CD4-positive, alpha-beta memory T cell (primary cell): Measurements from ENCODE around the gene INSYN2B. TPM values are rescaled to one million over a fixed set of nuclear protein-coding genes. Genes with fewer than 3 reads are reported as not detected.

ENCODE experiments used
- CTCF ChIA-PET: fragments of 350-600 bp; sonication (Branson Sonifier 250); formaldehyde crosslinking; loops from one replicate; lab custom pipeline; 2021; ENCODE audit warnings: inconsistent platforms; ENCODE audit not compliant: partially characterized antibody; lab: Charles Lee
- POLR2A ChIA-PET: fragments of 350-600 bp; sonication (Branson Sonifier 250); formaldehyde crosslinking; loops from one replicate; lab custom pipeline; 2021; ENCODE audit not compliant: partially characterized antibody; lab: Charles Lee
- DNase-seq, 5 donors: peaks; one replicate each; pipeline versions ENCODE4 v3.0.0 to v3.0.0-alpha.2; 2020 to 2022; ENCODE audit warnings: mixed read lengths in 1 of 5
- H3K27ac ChIP-seq: one replicate; pipeline ENCODE4 v1.7.0; 2013; ENCODE audit warnings: low read depth, low read length
- H3K27me3 ChIP-seq: 2 replicates; pipeline ENCODE4 v1.7.0; 2013; ENCODE audit warnings: mild to moderate bottlenecking, low read length, moderate library complexity; ENCODE audit not compliant: insufficient read depth
- H3K36me3 ChIP-seq: 2 replicates; pipeline ENCODE4 v1.7.0; 2013; ENCODE audit warnings: mild to moderate bottlenecking, low read length, moderate library complexity; ENCODE audit not compliant: insufficient read depth
- H3K4me1 ChIP-seq: 2 replicates; pipeline ENCODE4 v1.7.0; 2013; ENCODE audit warnings: mild to moderate bottlenecking, low read length, moderate library complexity; ENCODE audit not compliant: insufficient read depth
- H3K4me3 ChIP-seq, 2 donors: one replicate each; pipeline ENCODE4 v1.7.0; 2013; ENCODE audit warnings: low read length in 2 of 2, mild to moderate bottlenecking in 1 of 2
- H3K9me3 ChIP-seq, 2 donors: one replicate each; pipeline ENCODE4 v1.7.0; 2013; ENCODE audit warnings: low read length in 2 of 2, control low read depth in 1 of 2; ENCODE audit not compliant: control insufficient read depth in 1 of 2
- H3K27ac Mint-ChIP-seq, 7 donors: one replicate each; pipeline ENCODE4 v1.8.0; 2020 to 2021; ENCODE audit warnings: mixed read lengths in 7 of 7, mild to moderate bottlenecking in 6 of 7, inconsistent platforms in 3 of 7, moderate library complexity in 3 of 7
- H3K27me3 Mint-ChIP-seq, 2 donors: one replicate each; pipeline ENCODE4 v1.8.0; 2020 to 2021; ENCODE audit warnings: mixed read lengths in 2 of 2
- H3K36me3 Mint-ChIP-seq, 2 donors: one replicate each; pipeline ENCODE4 v1.8.0; 2020 to 2021; ENCODE audit warnings: mixed read lengths in 2 of 2, inconsistent platforms in 1 of 2, mild to moderate bottlenecking in 1 of 2
- H3K4me1 Mint-ChIP-seq, 4 donors: one replicate each; pipeline ENCODE4 v1.8.0; 2020 to 2021; ENCODE audit warnings: mixed read lengths in 4 of 4, mild to moderate bottlenecking in 1 of 4
- H3K4me3 Mint-ChIP-seq, 8 donors: one replicate each; pipeline ENCODE4 v1.8.0; 2020 to 2021; ENCODE audit warnings: mixed read lengths in 8 of 8, mild to moderate bottlenecking in 7 of 8, moderate library complexity in 6 of 8, inconsistent platforms in 3 of 8
- H3K9me3 Mint-ChIP-seq, 8 donors: one replicate each; pipeline ENCODE4 v1.8.0; 2020 to 2021; ENCODE audit warnings: mixed read lengths in 8 of 8, mild to moderate bottlenecking in 5 of 8, inconsistent platforms in 3 of 8, moderate library complexity in 1 of 8
- intact Hi-C: fragments of 100-400 bp; cut with micrococcal nuclease; formaldehyde crosslinking; loops from one replicate; pipeline ENCODE4 v1.15.1; 2023
- polyA plus RNA-seq, 2 donors: library from polyadenylated mRNA; unstranded; fragments of 300-500 nt; fragmentation: Illumina TruSeq; gene quantifications; one replicate each; pipeline ENCODE4 v1.2.3, GENCODE V29; 2021
- total RNA-seq, 2 experiments: library from RNA; stranded (reverse); gene quantifications; one replicate each; pipeline ENCODE4 v1.2.3, GENCODE V29; 2021

INSYN2B gene
- total RNA-seq (not detected), polyA plus RNA-seq (not detected)

GRCh38 chr5:169980418-169981053 is at the start of gene INSYN2B:
INSYN2B (minus strand) TSS chr5:169980495; CDS start chr5:169883898, 96,597 bp downstream.
- ChIA-PET CTCF (interaction anchor here (1.1 to 1.4 kb wide), 2 partner anchors 11 to 67 kb away, joined by 3 read pairs; no protein-coding TSS in a partner anchor), POLR2A (no interaction called here)
- Histone ChIP-seq H3K4me1 (no peaks in the 10 kb centered on the region), H3K9me3 (no peaks in the 10 kb centered on the region), H3K27me3 (no peaks in the 10 kb centered on the region), H3K36me3 (peaks cover 26% of the 10 kb centered on the region), H3K27ac (no peak within 1 kb of the TSS), H3K4me3 (no peak within 1 kb of the TSS)
- no peaks in the 10 kb centered on the region for H3K27me3 Mint-ChIP-seq
- peak within 1 kb of the TSS in 1 of 7 donors; percentile 24 for H3K27ac Mint-ChIP-seq
- H3K9me3 Mint-ChIP-seq = no peaks in the 10 kb centered on the region
- intact Hi-C loops = no loop called here
- peaks cover 0 to 8% (median 1%) of the 10 kb centered on the region in 4 donors for H3K4me1 Mint-ChIP-seq
- peaks cover 32 to 49% of the 10 kb centered on the region in 2 donors for H3K36me3 Mint-ChIP-seq
- no peak within 1 kb of the TSS for H3K4me3 Mint-ChIP-seq
- DNase-seq = no peak

- CTCF ChIA-PET = no interaction called here
- DNase-seq = no peak
- Mint-ChIP-seq H3K4me1 (peaks cover 0 to 1% (median 0%) of the 10 kb centered on the region in 4 donors), H3K36me3 (peaks cover 71 to 91% of the 10 kb centered on the region in 2 donors), H3K27ac (peak overlapping the region in 1 of 7 donors; percentile 31), H3K27me3 (no peaks in the 10 kb centered on the region), H3K4me3 (no peak overlapping the region), H3K9me3 (peaks cover 0 to 2% (median 0%) of the 10 kb centered on the region in 8 donors)
- H3K4me1 ChIP-seq = no peaks in the 10 kb centered on the region
- H3K27ac ChIP-seq = no peak overlapping the region
- POLR2A ChIA-PET = no interaction called here
- H3K36me3 ChIP-seq = peaks cover 47% of the 10 kb centered on the region
- no peaks in the 10 kb centered on the region for H3K27me3 ChIP-seq
- H3K9me3 ChIP-seq = no peaks in the 10 kb centered on the region
- H3K4me3 ChIP-seq = no peak overlapping the region
- intact Hi-C loops = no loop called here
These were observed 47.8 kb upstream of the INSYN2B start for GRCh38 chr5:170028124-170028523.

GRCh38 chr5:170025853-170026252 is 45.6 kb upstream of the INSYN2B start:
- peak overlapping the region in 2 of 7 donors; percentile 10 to 42 for H3K27ac Mint-ChIP-seq
- peaks cover 0 to 2% (median 0%) of the 10 kb centered on the region in 8 donors for H3K9me3 Mint-ChIP-seq
- no peaks in the 10 kb centered on the region for H3K27me3 Mint-ChIP-seq
- no peaks in the 10 kb centered on the region for H3K27me3 ChIP-seq
- H3K36me3 ChIP-seq = peaks cover 68% of the 10 kb centered on the region
- ChIA-PET POLR2A (no interaction called here), CTCF (no interaction called here)
- no peak for DNase-seq
- peaks cover 83 to 94% of the 10 kb centered on the region in 2 donors for H3K36me3 Mint-ChIP-seq
- no peak overlapping the region for H3K27ac ChIP-seq
- H3K4me3 ChIP-seq = no peak overlapping the region
- H3K4me3 Mint-ChIP-seq = no peak overlapping the region
- intact Hi-C loops = no loop called here
- peaks cover 0 to 1% (median 0%) of the 10 kb centered on the region in 4 donors for H3K4me1 Mint-ChIP-seq
- H3K9me3 ChIP-seq = no peaks in the 10 kb centered on the region
- H3K4me1 ChIP-seq = no peaks in the 10 kb centered on the region

GRCh38 chr5:170021506-170021905 is 41.2 kb upstream of the INSYN2B start:
- Mint-ChIP-seq H3K36me3 (peaks cover 86 to 96% of the 10 kb centered on the region in 2 donors), H3K4me3 (no peak overlapping the region), H3K27ac (peak overlapping the region in 2 of 7 donors; percentile 24 to 48), H3K27me3 (no peaks in the 10 kb centered on the region), H3K9me3 (peaks cover 0 to 2% (median 0%) of the 10 kb centered on the region in 8 donors), H3K4me1 (peaks cover 0 to 2% (median under 1%) of the 10 kb centered on the region in 4 donors)
- Histone ChIP-seq H3K36me3 (peaks cover 61% of the 10 kb centered on the region), H3K27ac (no peak overlapping the region), H3K4me3 (no peak overlapping the region), H3K4me1 (no peaks in the 10 kb centered on the region), H3K9me3 (no peaks in the 10 kb centered on the region), H3K27me3 (no peaks in the 10 kb centered on the region)
- POLR2A ChIA-PET = no interaction called here
- CTCF ChIA-PET = no interaction called here
- DNase-seq = no peak
- intact Hi-C loops = no loop called here

GRCh38 chr5:170020423-170020822 is 40.1 kb upstream of the INSYN2B start:
- ChIA-PET CTCF (no interaction called here), POLR2A (no interaction called here)
- no peaks in the 10 kb centered on the region for H3K27me3 Mint-ChIP-seq
- H3K27ac Mint-ChIP-seq = peak overlapping the region in 1 of 7 donors; percentile 22
- DNase-seq = no peak
- H3K4me3 Mint-ChIP-seq = no peak overlapping the region
- Histone ChIP-seq H3K9me3 (no peaks in the 10 kb centered on the region), H3K4me3 (no peak overlapping the region), H3K27ac (no peak overlapping the region), H3K4me1 (no peaks in the 10 kb centered on the region), H3K27me3 (no peaks in the 10 kb centered on the region), H3K36me3 (peaks cover 57% of the 10 kb centered on the region)
- peaks cover 0 to 2% (median under 1%) of the 10 kb centered on the region in 4 donors for H3K4me1 Mint-ChIP-seq
- H3K36me3 Mint-ChIP-seq = peaks cover 83 to 95% of the 10 kb centered on the region in 2 donors
- no peaks in the 10 kb centered on the region for H3K9me3 Mint-ChIP-seq
- intact Hi-C loops = no loop called here

GRCh38 chr5:170012622-170013021 is 32.3 kb upstream of the INSYN2B start:
- no peaks in the 10 kb centered on the region for H3K9me3 Mint-ChIP-seq
- Histone ChIP-seq H3K36me3 (peaks cover 32% of the 10 kb centered on the region), H3K9me3 (no peaks in the 10 kb centered on the region), H3K27ac (no peak overlapping the region), H3K4me3 (no peak overlapping the region), H3K27me3 (no peaks in the 10 kb centered on the region), H3K4me1 (no peaks in the 10 kb centered on the region)
- H3K4me1 Mint-ChIP-seq = peaks cover 0 to 3% (median 0%) of the 10 kb centered on the region in 4 donors
- no peak overlapping the region for H3K27ac Mint-ChIP-seq
- no peak for DNase-seq
- peaks cover 67 to 76% of the 10 kb centered on the region in 2 donors for H3K36me3 Mint-ChIP-seq
- intact Hi-C loops = no loop called here
- ChIA-PET CTCF (no interaction called here), POLR2A (no interaction called here)
- no peaks in the 10 kb centered on the region for H3K27me3 Mint-ChIP-seq
- H3K4me3 Mint-ChIP-seq = no peak overlapping the region

- CTCF ChIA-PET = no interaction called here
- H3K36me3 Mint-ChIP-seq = peaks cover 67 to 75% of the 10 kb centered on the region in 2 donors
These were observed 31.5 kb upstream of the INSYN2B start for GRCh38 chr5:170011751-170012150.

More at GRCh38 chr5:170011751-170012150, 31.5 kb upstream of the INSYN2B start:
- Mint-ChIP-seq H3K9me3 (no peaks in the 10 kb centered on the region), H3K27ac (no peak overlapping the region), H3K27me3 (no peaks in the 10 kb centered on the region), H3K4me1 (peaks cover 0 to 3% (median 0%) of the 10 kb centered on the region in 4 donors), H3K4me3 (no peak overlapping the region)
- DNase-seq = no peak
- H3K27me3 ChIP-seq = no peaks in the 10 kb centered on the region
- H3K4me3 ChIP-seq = no peak overlapping the region
- H3K9me3 ChIP-seq = no peaks in the 10 kb centered on the region
- no peaks in the 10 kb centered on the region for H3K4me1 ChIP-seq
- no peak overlapping the region for H3K27ac ChIP-seq
- intact Hi-C loops = no loop called here
- POLR2A ChIA-PET = no interaction called here
- H3K36me3 ChIP-seq = peaks cover 32% of the 10 kb centered on the region
